ENCODE results near the gene USP20.

DNA sequence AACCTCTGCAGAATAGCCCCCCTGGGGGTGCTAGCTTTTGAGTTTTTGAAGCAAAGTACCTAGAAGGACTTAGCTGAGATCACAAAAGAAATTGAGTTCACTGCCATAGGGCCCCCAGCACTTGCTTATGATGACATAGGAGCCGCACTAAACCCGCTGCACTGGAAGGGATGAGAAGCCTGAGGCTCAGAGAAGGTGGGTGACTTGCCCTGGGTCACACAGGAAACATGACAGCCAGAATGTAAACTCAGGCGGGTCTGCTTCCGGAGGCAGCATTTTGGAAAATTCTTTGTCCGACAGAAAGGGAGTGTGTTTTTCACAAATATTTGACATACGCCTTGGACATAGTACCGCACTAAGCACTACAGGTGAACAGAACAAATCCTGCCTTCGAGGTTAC, 40.7 kb upstream of the USP20 start:
- TF ChIP-seq, protein P1, sequence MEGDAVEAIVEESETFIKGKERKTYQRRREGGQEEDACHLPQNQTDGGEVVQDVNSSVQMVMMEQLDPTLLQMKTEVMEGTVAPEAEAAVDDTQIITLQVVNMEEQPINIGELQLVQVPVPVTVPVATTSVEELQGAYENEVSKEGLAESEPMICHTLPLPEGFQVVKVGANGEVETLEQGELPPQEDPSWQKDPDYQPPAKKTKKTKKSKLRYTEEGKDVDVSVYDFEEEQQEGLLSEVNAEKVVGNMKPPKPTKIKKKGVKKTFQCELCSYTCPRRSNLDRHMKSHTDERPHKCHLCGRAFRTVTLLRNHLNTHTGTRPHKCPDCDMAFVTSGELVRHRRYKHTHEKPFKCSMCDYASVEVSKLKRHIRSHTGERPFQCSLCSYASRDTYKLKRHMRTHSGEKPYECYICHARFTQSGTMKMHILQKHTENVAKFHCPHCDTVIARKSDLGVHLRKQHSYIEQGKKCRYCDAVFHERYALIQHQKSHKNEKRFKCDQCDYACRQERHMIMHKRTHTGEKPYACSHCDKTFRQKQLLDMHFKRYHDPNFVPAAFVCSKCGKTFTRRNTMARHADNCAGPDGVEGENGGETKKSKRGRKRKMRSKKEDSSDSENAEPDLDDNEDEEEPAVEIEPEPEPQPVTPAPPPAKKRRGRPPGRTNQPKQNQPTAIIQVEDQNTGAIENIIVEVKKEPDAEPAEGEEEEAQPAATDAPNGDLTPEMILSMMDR (IDR thresholded peaks at IDR 0.05) = no peak
- no peak for TF ChIP-seq EP300 (IDR thresholded peaks at IDR 0.05)

All from stomach (tissue), 4 donors.